GM23338 (cell line): ENCODE measurements around the gene PARP6.

Experiments
- CREB1 ChIP-seq: fragments of 250-450 bp; sonication (Bioruptor Pico); IDR thresholded peaks from 2 replicates; pipeline ENCODE4 v1.5.0; 2020; ENCODE audit warnings: low read depth, mild to moderate bottlenecking, moderate library complexity
- EZH2 ChIP-seq: fragments of 200-600 bp; sonication (generic); IDR thresholded peaks from one replicate; pipeline ENCODE4 v1.8.0; 2017; ENCODE audit warnings: antibody characterized with exemption, mild to moderate bottlenecking, low read depth; ENCODE audit not compliant: unreplicated experiment
- EZH2phosphoT487 ChIP-seq: fragments of 200-600 bp; sonication (generic); IDR thresholded peaks from one replicate; pipeline ENCODE4 v1.8.1; 2018; ENCODE audit warnings: antibody characterized with exemption; ENCODE audit not compliant: unreplicated experiment
- JUNB ChIP-seq: IDR thresholded peaks from one replicate; pipeline ENCODE4 v1.6.1; 2016; ENCODE audit warnings: antibody characterized with exemption; ENCODE audit not compliant: unreplicated experiment
- NANOG ChIP-seq: IDR thresholded peaks from 2 replicates; pipeline ENCODE4 v1.6.1; 2016; ENCODE audit warnings: antibody characterized with exemption, borderline replicate concordance
- POLR2AphosphoS5 ChIP-seq: IDR thresholded peaks from 2 replicates; pipeline ENCODE4 v1.6.1; 2016; ENCODE audit warnings: antibody characterized with exemption, low read depth
- STAT1 ChIP-seq: IDR thresholded peaks from one replicate; pipeline ENCODE4 v1.6.1; 2016; ENCODE audit warnings: antibody characterized with exemption; ENCODE audit not compliant: unreplicated experiment
- ZNF114 ChIP-seq: fragments of 250-450 bp; sonication (Bioruptor Pico); IDR thresholded peaks from 2 replicates; pipeline ENCODE4 v1.5.0; 2020; ENCODE audit warnings: mild to moderate bottlenecking, moderate library complexity
- ZNF462 ChIP-seq: fragments of 250-450 bp; sonication (Bioruptor Pico); IDR thresholded peaks from 2 replicates; pipeline ENCODE4 v1.5.0; 2020; ENCODE audit warnings: mild to moderate bottlenecking, moderate library complexity
- TF ChIP-seq, protein P1 (sequence below), 2 experiments: fragments of 200-600 bp in 1 of 2; sonication (generic) in 1 of 2; conservative IDR thresholded peaks; 2 replicates each; pipeline versions ENCODE4 v1.5.1 to v1.6.1; 2016 to 2017; ENCODE audit warnings: antibody characterized with exemption in 2 of 2, low read depth in 2 of 2, mild to moderate bottlenecking in 2 of 2, moderate library complexity in 1 of 2
- TF ChIP-seq, protein P2 (sequence below): IDR thresholded peaks from one replicate; pipeline ENCODE4 v1.6.1; 2018; ENCODE audit warnings: antibody characterized with exemption; ENCODE audit not compliant: unreplicated experiment

DNA sequence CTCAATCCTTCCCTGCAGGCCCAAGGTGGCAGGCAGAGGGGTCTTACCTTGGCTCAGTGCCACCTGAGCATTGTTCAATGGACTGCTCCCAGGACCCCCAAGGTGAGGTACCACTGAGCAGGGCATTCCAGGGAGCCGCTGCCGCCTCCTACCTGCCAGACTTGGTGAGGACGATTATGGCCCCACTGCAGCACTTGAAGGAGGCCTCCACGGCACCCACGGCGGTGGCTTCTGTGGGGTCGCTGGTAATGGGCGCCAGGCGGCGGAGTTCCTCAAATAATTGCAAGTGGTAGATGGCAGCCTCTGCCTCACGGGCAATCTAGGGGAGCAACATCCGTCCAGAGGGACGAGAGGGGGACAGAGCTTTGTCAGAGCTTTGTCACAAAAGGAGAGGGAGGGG lies 70.1 kb downstream of the PARP6 start:
- TF ChIP-seq CREB1 (CRISPR knock-in tag) (no peak), POLR2AphosphoS5 (no peak), EZH2phosphoT487 (no peak), EZH2 (no peak), JUNB (no peak), ZNF114 (CRISPR knock-in tag) (no peak), NANOG (no peak), STAT1 (no peak), ZNF462 (no peak)
- TF ChIP-seq, protein P1, sequence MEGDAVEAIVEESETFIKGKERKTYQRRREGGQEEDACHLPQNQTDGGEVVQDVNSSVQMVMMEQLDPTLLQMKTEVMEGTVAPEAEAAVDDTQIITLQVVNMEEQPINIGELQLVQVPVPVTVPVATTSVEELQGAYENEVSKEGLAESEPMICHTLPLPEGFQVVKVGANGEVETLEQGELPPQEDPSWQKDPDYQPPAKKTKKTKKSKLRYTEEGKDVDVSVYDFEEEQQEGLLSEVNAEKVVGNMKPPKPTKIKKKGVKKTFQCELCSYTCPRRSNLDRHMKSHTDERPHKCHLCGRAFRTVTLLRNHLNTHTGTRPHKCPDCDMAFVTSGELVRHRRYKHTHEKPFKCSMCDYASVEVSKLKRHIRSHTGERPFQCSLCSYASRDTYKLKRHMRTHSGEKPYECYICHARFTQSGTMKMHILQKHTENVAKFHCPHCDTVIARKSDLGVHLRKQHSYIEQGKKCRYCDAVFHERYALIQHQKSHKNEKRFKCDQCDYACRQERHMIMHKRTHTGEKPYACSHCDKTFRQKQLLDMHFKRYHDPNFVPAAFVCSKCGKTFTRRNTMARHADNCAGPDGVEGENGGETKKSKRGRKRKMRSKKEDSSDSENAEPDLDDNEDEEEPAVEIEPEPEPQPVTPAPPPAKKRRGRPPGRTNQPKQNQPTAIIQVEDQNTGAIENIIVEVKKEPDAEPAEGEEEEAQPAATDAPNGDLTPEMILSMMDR (conservative IDR thresholded peaks at IDR 0.05; ENCODE audit: low read depth in 2 of 2) = no peak
- TF ChIP-seq, protein P2, sequence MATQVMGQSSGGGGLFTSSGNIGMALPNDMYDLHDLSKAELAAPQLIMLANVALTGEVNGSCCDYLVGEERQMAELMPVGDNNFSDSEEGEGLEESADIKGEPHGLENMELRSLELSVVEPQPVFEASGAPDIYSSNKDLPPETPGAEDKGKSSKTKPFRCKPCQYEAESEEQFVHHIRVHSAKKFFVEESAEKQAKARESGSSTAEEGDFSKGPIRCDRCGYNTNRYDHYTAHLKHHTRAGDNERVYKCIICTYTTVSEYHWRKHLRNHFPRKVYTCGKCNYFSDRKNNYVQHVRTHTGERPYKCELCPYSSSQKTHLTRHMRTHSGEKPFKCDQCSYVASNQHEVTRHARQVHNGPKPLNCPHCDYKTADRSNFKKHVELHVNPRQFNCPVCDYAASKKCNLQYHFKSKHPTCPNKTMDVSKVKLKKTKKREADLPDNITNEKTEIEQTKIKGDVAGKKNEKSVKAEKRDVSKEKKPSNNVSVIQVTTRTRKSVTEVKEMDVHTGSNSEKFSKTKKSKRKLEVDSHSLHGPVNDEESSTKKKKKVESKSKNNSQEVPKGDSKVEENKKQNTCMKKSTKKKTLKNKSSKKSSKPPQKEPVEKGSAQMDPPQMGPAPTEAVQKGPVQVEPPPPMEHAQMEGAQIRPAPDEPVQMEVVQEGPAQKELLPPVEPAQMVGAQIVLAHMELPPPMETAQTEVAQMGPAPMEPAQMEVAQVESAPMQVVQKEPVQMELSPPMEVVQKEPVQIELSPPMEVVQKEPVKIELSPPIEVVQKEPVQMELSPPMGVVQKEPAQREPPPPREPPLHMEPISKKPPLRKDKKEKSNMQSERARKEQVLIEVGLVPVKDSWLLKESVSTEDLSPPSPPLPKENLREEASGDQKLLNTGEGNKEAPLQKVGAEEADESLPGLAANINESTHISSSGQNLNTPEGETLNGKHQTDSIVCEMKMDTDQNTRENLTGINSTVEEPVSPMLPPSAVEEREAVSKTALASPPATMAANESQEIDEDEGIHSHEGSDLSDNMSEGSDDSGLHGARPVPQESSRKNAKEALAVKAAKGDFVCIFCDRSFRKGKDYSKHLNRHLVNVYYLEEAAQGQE = no peak
